Left cardiac atrium (tissue), 4 donors: Measurements from ENCODE around the gene CSH2. TPM values are rescaled to one million over a fixed set of nuclear protein-coding genes. Genes with fewer than 3 reads are reported as not detected.
"Not testable (repeated sequence)": the region's sequence is repeated elsewhere in the genome, so short reads cannot be mapped to it uniquely, and the experiment has no call there.

Source experiments
- ATAC-seq, 2 donors: fragments of 200-7000 bp; cut with Tn5 transposase; one replicate each; pipeline ENCODE4 v1.9.1; 2020; ENCODE audit warnings: mild to moderate bottlenecking in 2 of 2, moderate library complexity in 2 of 2
- DNase-seq: peaks from one replicate; pipeline ENCODE4 v3.0.0-alpha.2; 2020
- intact Hi-C, 2 donors: fragments of 100-400 bp; cut with DNase I; formaldehyde crosslinking; loops; one replicate each; pipeline versions ENCODE4 v1.14.1 to v1.15.1; 2022 to 2023
- long read RNA-seq: library from polyadenylated mRNA; unstranded; transcript quantifications from one replicate; pipeline ENCODE4 v2.0.0, GENCODE V29; 2021
- total RNA-seq, 2 donors: library from RNA; stranded (reverse); fragmentation: NEBNext Ultra II Directional; extraction: Animal tissue kit (Norgen Biotek cat#: 25700); gene quantifications; one replicate each; pipeline ENCODE4 v1.2.1, GENCODE V29; 2021
- donor health status: DM: no; HTN: yes; CAD: no.
- donor health status: DM: no; HTN: yes; CAD: no; lungs with severe emphysema.
- donor health status: DM: yes; HTN: yes; CAD: no.
- donor health status: Dilated cardiomyopathy.

CSH2 gene
- not detected for total RNA-seq
- long read RNA-seq: 0 reads

DNA sequence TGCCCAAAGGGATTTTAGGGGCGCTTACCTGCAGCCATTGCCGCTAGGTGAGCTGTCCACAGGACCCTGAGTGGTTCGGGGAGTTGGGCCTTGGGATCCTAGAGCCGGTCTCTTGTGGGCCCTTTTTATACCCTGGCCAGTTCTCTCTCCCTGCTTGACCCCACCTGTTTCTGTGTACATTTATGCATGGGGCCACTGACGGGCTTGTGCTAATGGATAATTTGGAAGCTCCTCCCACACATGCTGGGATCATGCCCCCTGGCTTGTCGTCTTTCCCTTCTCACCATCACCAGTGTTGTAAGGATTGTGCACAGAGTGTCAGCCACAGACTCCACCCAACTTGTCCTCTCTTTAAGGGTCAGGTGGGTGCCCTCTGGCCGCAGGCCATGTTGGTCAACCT is at the start of gene CSH2:
CSH2 (minus strand) TSS at position 101 of the 400 bp plus-strand sequence; CDS start at position 38, 63 bp downstream.
- ATAC-seq, intact Hi-C loops, DNase-seq: not testable (repeated sequence)

DNA sequence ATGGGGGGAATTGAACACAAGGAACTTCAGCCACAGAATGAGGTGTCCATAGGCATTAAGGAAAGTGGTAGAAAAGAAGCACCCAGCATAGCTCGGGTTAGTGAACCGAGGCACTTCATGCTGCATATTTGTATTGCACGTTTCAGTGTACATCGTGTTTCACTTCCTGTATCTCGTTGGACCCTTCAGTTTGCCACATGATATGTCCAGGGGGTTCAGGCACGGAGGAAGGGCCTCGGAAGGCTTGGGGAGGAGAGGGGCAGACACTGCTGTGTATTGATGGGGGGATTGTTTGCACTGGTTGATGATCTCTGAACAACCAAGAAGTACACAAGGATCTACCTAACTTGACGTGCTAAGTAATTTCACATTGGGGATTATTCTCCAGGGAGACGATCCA is 48.9 kb upstream of the CSH2 start:
- ATAC-seq, intact Hi-C loops, DNase-seq: not testable (repeated sequence)

DNA sequence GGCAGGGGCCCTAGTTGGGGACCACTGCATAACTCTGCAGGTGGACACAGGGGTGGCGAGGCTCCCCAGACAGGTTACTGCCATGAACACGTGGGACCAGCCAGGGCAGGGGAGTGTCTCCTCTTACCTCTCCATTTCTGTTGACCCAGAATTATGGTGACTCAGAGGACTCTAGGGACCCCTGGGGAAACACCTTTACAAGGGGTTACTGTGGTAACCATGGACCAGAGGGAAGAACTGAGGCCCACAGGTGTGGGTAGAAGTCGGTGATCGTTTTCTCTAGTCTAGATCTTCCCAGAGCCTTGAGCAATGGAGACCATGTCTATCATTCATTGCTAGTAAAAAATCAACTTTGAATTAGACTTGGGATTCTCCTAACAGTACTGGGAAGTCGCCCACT is 47.3 kb upstream of the CSH2 start:
- intact Hi-C loops, DNase-seq, ATAC-seq: not testable (repeated sequence)

- DNase-seq, ATAC-seq, intact Hi-C loops: not testable (repeated sequence)
Measured at GRCh38 chr17:63920050-63920449, 46.6 kb upstream of the CSH2 start.

- ATAC-seq (peak; percentile 89 to 92), DNase-seq (peak; percentile 44)
- intact Hi-C loops: loop anchor here (2.0 to 10.0 kb wide), 3 partner anchors 71 to 105 kb away; partner anchors contain the start of gene ICAM2 (in 1 of the 2)
Measured at GRCh38 chr17:63919311-63919723, 45.8 kb upstream of the CSH2 start.

DNA sequence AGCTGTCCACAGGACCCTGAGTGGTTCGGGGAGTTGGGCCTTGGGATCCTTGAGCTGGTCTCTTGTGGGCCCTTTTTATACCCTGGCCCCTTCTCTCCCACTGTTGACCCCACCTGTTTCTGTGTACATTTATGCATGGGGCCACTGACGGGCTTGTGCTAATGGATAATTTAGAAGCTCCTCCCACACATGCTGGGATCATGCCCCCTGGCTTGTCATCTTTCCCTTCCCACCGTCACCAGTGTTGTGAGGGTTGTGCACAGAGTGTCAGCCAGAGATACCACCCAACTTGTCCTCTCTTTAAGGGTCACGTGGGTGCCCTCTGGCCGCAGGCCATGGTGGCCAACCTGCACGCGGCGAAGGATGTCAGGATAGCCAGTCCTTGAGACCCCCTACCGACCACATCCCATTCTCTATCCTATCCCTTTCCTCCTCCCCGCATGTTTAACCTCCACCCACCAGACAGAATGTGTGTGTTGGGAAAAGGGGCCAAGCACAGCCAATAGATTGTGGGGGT is 45.4 kb upstream of the CSH2 start, which contains the start of gene GH1:
GH1 (minus strand) TSS at position 51 of the 517 bp plus-strand sequence. CDS start 63 bp downstream, outside the sequence.
- intact Hi-C loops: loop anchor here (2.0 to 10.0 kb wide), 3 partner anchors 72 to 106 kb away; partner anchors contain the start of gene ICAM2 (in 1 of the 2)
- not testable (repeated sequence) for ATAC-seq, DNase-seq

GRCh38 chr17:63918305-63918704 is 44.8 kb upstream of the CSH2 start:
- intact Hi-C loops: loop anchor here (2.0 to 10.0 kb wide), 3 partner anchors 72 to 106 kb away; partner anchors contain the start of gene ICAM2 (in 1 of the 2)
- no peak for DNase-seq

DNA sequence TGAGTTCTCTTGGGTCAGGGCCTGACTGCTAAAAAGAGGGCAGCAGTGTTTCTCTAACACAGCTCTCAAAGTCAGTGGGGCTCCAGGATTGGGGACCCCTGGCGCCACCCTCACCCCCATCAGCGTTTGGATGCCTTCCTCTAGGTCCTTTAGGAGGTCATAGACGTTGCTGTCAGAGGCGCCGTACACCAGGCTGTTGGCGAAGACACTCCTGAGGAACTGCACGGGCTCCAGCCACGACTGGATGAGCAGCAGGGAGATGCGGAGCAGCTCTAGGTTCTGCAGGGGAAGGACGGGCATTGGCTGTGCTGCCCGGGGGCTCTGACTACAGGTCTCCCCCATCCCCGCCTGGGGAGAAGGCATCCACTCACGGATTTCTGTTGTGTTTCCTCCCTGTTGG is 44.2 kb upstream of the CSH2 start:
- DNase-seq (no peak), ATAC-seq (no peak)
- intact Hi-C loops: loop anchor here (2.0 to 10.0 kb wide), 3 partner anchors 73 to 107 kb away; partner anchors contain the start of gene ICAM2 (in 1 of the 2)

More at GRCh38 chr17:63918305-63918704, 44.8 kb upstream of the CSH2 start:
- no peak for ATAC-seq

GRCh38 chr17:63917206-63917605 is 43.7 kb upstream of the CSH2 start:
- not testable (repeated sequence) for DNase-seq, ATAC-seq
- intact Hi-C loops: loop anchor here in 1 of 2 donors (5.0 to 10.0 kb wide), 2 partner anchors 75 to 108 kb away; partner anchors contain the start of gene ICAM2

GRCh38 chr17:63916566-63917185 is 43.2 kb upstream of the CSH2 start:
- ATAC-seq (no peak), DNase-seq (no peak)
- intact Hi-C loops: loop anchor here in 1 of 2 donors (5.0 to 10.0 kb wide), 2 partner anchors 76 to 108 kb away; partner anchors contain the start of gene ICAM2

- not testable (repeated sequence) for DNase-seq, ATAC-seq
- intact Hi-C loops: loop anchor here in 1 of 2 donors (5.0 to 10.0 kb wide), 2 partner anchors 77 to 109 kb away; partner anchors contain the start of gene ICAM2
Measured at GRCh38 chr17:63915753-63916152, 42.3 kb upstream of the CSH2 start.

DNA sequence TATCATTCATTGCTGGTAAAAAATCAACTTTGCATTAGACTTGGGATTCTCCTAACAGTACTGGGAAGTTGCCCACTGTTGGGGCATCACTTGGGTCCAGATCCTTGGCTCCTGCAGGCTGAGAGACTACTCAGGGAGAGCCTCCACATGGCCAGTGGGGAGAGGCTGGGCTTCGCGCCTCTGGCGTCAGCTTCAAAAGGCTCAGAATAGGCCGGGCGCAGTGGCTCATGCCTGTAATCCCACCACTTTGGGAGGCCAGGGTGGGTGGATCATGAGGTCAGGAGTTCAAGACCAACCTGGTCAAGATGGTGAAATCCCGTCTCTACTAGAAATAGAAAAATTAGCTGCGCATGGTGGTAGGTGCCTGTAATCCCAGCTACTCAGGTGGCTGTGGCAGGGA is 41.0 kb upstream of the CSH2 start:
- no peak for DNase-seq
- intact Hi-C loops: loop anchor here (5.0 to 10.0 kb wide), 3 partner anchors 110 to 218 kb away; partner anchors contain the start of genes ERN1 (in 2 of the 2) and ICAM2 (in 1 of the 2)
- ATAC-seq: no peak

DNA sequence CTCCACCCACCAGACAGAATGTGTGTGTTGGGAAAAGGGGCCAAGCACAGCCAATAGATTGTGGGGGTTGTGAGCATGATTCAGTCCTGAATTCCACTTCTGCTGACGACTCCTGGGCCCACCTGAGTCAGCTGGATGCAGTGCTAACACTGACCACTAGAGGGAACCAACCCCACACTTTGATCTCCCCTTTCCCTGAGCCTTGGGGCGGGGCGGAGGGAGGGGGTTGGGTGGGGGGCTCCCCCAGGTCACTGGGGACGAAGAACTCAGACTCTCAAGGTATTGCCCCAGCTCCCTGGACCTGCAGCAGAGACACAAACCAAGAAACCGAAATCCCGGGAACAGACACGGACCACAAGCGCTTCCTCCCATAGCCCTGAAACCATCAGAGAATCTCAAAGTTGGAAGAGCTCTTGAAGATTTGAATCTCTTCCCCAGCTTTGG is 38.2 kb upstream of the CSH2 start:
- peak; percentile 65 to 69 for ATAC-seq
- no peak for DNase-seq
- intact Hi-C loops: loop anchor here (5.0 to 10.0 kb wide), 3 partner anchors 113 to 221 kb away; partner anchors contain the start of genes ERN1 (in 2 of the 2) and ICAM2 (in 1 of the 2)

GRCh38 chr17:63911041-63911635 is 37.7 kb upstream of the CSH2 start, which contains the start of gene CSHL1:
Gene CSHL1, minus strand, starts transcription at chr17:63911258. Its CDS starts 62 bp downstream, at chr17:63911196.
- ATAC-seq: no peak
- DNase-seq: no peak
- intact Hi-C loops: loop anchor here (5.0 to 10.0 kb wide), 3 partner anchors 114 to 221 kb away; partner anchors contain the start of genes ERN1 (in 2 of the 2) and ICAM2 (in 1 of the 2)

- DNase-seq (no peak), ATAC-seq (no peak)
- intact Hi-C loops: loop anchor here (5.0 to 10.0 kb wide), 3 partner anchors 115 to 222 kb away; partner anchors contain the start of genes ERN1 (in 2 of the 2) and ICAM2 (in 1 of the 2)
Measured at GRCh38 chr17:63910096-63910495, 36.6 kb upstream of the CSH2 start.

GRCh38 chr17:63909586-63909985 is 36.1 kb upstream of the CSH2 start:
- DNase-seq, ATAC-seq, intact Hi-C loops: not testable (repeated sequence)

GRCh38 chr17:63907161-63907778 is 33.8 kb upstream of the CSH2 start:
- DNase-seq, intact Hi-C loops: not testable (repeated sequence)
- peak; percentile 41 to 63 for ATAC-seq

- ATAC-seq, DNase-seq, intact Hi-C loops: not testable (repeated sequence)
Measured at GRCh38 chr17:63904796-63905195, 31.3 kb upstream of the CSH2 start.
